Measurements from ENCODE around the gene C1QL2. TPM values are rescaled to one million over a fixed set of nuclear protein-coding genes. Genes with fewer than 3 reads are reported as not detected.

The C1QL2 gene
- total and polyA plus RNA-seq, 7 donors: 0.03 TPM; not detected in 6

GRCh38 chr2:119147776-119148715 is 10.5 kb downstream of the C1QL2 start:
- no peaks in the 10 kb centered on the region for H3K9me3 ChIP-seq
- H3K27ac ChIP-seq: no peak overlapping the region
- H3K36me3 ChIP-seq (ENCODE audit: insufficient read depth in 1 of 2, low read depth in 1 of 2): no peaks in the 10 kb centered on the region
- TF ChIP-seq, protein P1, sequence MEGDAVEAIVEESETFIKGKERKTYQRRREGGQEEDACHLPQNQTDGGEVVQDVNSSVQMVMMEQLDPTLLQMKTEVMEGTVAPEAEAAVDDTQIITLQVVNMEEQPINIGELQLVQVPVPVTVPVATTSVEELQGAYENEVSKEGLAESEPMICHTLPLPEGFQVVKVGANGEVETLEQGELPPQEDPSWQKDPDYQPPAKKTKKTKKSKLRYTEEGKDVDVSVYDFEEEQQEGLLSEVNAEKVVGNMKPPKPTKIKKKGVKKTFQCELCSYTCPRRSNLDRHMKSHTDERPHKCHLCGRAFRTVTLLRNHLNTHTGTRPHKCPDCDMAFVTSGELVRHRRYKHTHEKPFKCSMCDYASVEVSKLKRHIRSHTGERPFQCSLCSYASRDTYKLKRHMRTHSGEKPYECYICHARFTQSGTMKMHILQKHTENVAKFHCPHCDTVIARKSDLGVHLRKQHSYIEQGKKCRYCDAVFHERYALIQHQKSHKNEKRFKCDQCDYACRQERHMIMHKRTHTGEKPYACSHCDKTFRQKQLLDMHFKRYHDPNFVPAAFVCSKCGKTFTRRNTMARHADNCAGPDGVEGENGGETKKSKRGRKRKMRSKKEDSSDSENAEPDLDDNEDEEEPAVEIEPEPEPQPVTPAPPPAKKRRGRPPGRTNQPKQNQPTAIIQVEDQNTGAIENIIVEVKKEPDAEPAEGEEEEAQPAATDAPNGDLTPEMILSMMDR (IDR thresholded peaks at IDR 0.05): no peak
- intact Hi-C loops (cut with DNase I): no loop called here
- 51 to 57% (median 53%) methylated on average over 11 of the region's 11 CpGs for WGBS, 3 donors
- no peaks in the 10 kb centered on the region for H3K4me1 ChIP-seq
- peaks cover 3 to 29% (median 4%) of the 10 kb centered on the region in 3 donors for H3K27me3 ChIP-seq (ENCODE audit: insufficient read depth in 3 of 3, low read length in 2 of 3)
- H3K4me3 ChIP-seq: no peak overlapping the region
- no peak for DNase-seq
- ATAC-seq: no peak

GRCh38 chr2:119144806-119145205 is 13.7 kb downstream of the C1QL2 start:
- H3K27ac ChIP-seq: no peak overlapping the region
- H3K4me1 ChIP-seq: no peaks in the 10 kb centered on the region
- H3K36me3 ChIP-seq (ENCODE audit: insufficient read depth in 1 of 2, low read depth in 1 of 2): no peaks in the 10 kb centered on the region
- TF ChIP-seq, protein P1 (IDR thresholded peaks at IDR 0.05): no peak
- peaks cover 0 to 6% (median 2%) of the 10 kb centered on the region in 3 donors for H3K27me3 ChIP-seq (ENCODE audit: insufficient read depth in 3 of 3, low read length in 2 of 3)
- H3K9me3 ChIP-seq: no peaks in the 10 kb centered on the region
- 77 to 87% (median 83%) methylated on average over 5 of the region's 5 CpGs for WGBS, 3 donors
- no peak for ATAC-seq
- intact Hi-C loops (cut with DNase I): no loop called here
- no peak overlapping the region for H3K4me3 ChIP-seq
- no peak for DNase-seq

DNA sequence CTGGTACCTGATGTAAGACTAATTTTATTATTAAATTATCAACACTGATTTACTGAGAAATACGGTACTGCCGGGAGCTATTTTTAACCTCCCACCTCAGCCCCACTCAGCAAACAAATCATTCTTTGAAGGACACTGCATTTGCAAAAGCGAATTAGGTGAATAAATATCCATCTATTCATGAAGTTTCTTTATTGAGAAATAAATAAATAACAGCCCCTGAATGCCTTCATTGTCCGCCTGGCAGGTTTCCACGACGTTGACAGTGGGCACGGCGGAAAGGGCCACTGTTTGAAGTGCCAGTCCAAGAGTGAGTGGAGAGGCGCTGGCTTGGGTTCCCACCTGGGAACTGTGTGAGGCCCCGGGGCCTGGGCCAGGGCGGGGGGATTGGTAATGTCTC is 15.7 kb downstream of the C1QL2 start:
- H3K27me3 ChIP-seq (ENCODE audit: insufficient read depth in 3 of 3, low read length in 2 of 3): peaks cover 0 to 18% (median 0%) of the 10 kb centered on the region in 3 donors
- no peaks in the 10 kb centered on the region for H3K4me1 ChIP-seq
- H3K9me3 ChIP-seq: no peaks in the 10 kb centered on the region
- DNase-seq (no peak), ATAC-seq (no peak)
- TF ChIP-seq, protein P1 (IDR thresholded peaks at IDR 0.05): no peak
- intact Hi-C loops (cut with DNase I): no loop called here
- H3K27ac ChIP-seq: no peak overlapping the region
- no peaks in the 10 kb centered on the region for H3K36me3 ChIP-seq (ENCODE audit: insufficient read depth in 1 of 2, low read depth in 1 of 2)
- 53 to 60% (median 56%) methylated on average over 11 of the region's 11 CpGs for WGBS, 3 donors
- no peak overlapping the region for H3K4me3 ChIP-seq

DNA sequence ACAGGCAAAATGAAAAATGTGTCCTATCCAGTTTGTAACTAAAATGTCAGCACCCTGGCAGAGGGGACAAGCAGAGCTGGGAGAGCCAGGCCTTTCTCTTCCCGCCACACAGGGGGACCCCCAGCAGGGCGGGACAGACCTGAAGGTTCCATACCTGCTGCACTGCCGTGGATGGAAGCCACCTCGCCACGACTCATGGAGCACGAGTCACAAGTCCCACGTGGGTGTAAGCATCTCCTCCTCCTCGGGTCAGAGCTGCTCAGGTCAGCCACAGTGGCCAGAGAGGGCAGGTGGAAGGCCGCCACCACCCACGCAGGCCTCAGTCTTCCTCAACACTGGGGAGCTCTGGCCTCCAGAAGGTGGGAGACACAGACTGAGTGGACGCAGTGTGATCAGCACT is 21.0 kb downstream of the C1QL2 start:
- Histone ChIP-seq H3K4me3 (no peak overlapping the region), H3K36me3 (ENCODE audit: insufficient read depth in 1 of 2, low read depth in 1 of 2) (no peaks in the 10 kb centered on the region), H3K9me3 (no peaks in the 10 kb centered on the region), H3K27ac (no peak overlapping the region), H3K4me1 (no peaks in the 10 kb centered on the region), H3K27me3 (ENCODE audit: insufficient read depth in 3 of 3, low read length in 2 of 3) (peaks cover 0 to 35% (median 3%) of the 10 kb centered on the region in 3 donors)
- intact Hi-C loops (cut with DNase I): no loop called here
- DNase-seq (no peak), ATAC-seq (no peak)
- WGBS, 3 donors: 67 to 73% (median 70%) methylated on average over 11 of the region's 11 CpGs
- TF ChIP-seq, protein P1 (IDR thresholded peaks at IDR 0.05): no peak

All from psoas muscle (tissue), 8 donors.